ENCODE measurements around the gene PIK3R6.

PIK3R6 gene

GRCh38 chr17:8879410-8879809 is 11.9 kb upstream of the PIK3R6 start:
- no peaks in the 10 kb centered on the region for H3K36me3 ChIP-seq (ENCODE audit: insufficient read depth, low read length)
- H3K27me3 ChIP-seq (ENCODE audit: insufficient read depth, low read length) = no peaks in the 10 kb centered on the region; the same call in 1 of the 2 replicates

DNA sequence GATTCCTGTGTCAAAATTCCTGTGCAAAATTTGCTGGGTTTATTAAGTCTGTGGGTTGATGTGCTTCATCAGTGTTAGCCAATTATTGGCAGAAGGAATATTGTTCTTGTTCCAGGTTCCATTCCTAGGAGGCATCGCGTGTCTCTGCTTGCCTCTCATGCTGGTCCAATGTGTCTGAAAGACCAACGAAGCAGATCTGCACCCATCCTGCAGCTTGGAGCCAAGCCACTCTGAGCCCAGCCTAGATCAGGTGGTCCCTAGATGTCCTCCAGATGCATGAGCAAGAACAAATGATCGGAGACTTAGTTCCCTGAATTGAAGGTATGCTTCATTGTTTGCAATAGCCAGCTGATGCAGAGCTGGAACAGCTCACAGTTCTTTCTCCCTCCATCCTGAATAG is 10.5 kb upstream of the PIK3R6 start:
- Histone ChIP-seq H2AFZ (ENCODE audit: low read length) (no peak overlapping the region), H3K36me3 (ENCODE audit: insufficient read depth, low read length) (no peaks in the 10 kb centered on the region)

More at GRCh38 chr17:8879410-8879809, 11.9 kb upstream of the PIK3R6 start:
- H3K79me2 ChIP-seq (ENCODE audit: insufficient read depth, low read length) = no peaks in the 10 kb centered on the region
- no peak overlapping the region for H3K4me3 ChIP-seq (ENCODE audit: low read depth, low read length, poor library complexity, severe bottlenecking)
- no peak overlapping the region for H2AFZ ChIP-seq (ENCODE audit: low read length)
- H3K9me2 ChIP-seq (ENCODE audit: low read depth, low read length) = no peaks in the 10 kb centered on the region
- no peaks in the 10 kb centered on the region for H3K4me1 ChIP-seq (ENCODE audit: insufficient read depth, low read length, severe bottlenecking)
- no peak overlapping the region for H3K27ac ChIP-seq (ENCODE audit: low read depth, low read length, poor library complexity, severe bottlenecking)
- no peaks in the 10 kb centered on the region for H4K20me1 ChIP-seq (ENCODE audit: insufficient read depth, low read length)
- no peaks in the 10 kb centered on the region for H3F3A ChIP-seq (ENCODE audit: insufficient read depth, low read length)
- no peaks in the 10 kb centered on the region for H3K9me3 ChIP-seq (ENCODE audit: low read length)
- TF ChIP-seq CTCF (IDR thresholded peaks at IDR 0.05; ENCODE audit: low read length) = no peak
- TF ChIP-seq EZH2 (IDR thresholded peaks at IDR 0.05; ENCODE audit: borderline replicate concordance, low read length) = no peak
- H3K4me2 ChIP-seq (ENCODE audit: low read length) = no peak overlapping the region
- H3K9ac ChIP-seq (ENCODE audit: low read length) = no peak overlapping the region

DNA sequence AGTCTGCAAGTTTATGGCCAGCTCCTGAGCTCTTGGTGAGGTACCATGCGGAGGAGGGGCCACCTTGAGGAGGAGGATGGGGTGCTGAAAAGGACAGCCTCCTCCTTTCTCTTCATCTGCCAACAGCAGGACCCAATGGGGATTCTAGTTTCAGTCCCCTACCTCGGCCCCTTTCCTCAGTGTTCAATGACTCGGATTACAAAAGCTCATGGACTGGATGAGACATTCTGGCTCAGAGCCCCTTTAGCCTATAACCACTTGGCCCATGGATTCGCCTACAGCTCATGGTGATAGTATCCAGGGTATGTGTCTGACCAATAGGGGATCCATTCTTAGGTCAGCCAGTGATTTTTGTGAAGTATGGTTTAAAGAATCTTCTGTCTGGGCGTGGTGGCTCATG is 8.5 kb upstream of the PIK3R6 start:
- no peak overlapping the region for H2AFZ ChIP-seq (ENCODE audit: low read length)
- H3K79me2 ChIP-seq (ENCODE audit: insufficient read depth, low read length) = no peaks in the 10 kb centered on the region
- H3K4me2 ChIP-seq (ENCODE audit: low read length) = no peak overlapping the region

More for the DNA sequence above, 10.5 kb upstream of the PIK3R6 start:
- TF ChIP-seq CTCF (IDR thresholded peaks at IDR 0.05; ENCODE audit: low read length) = no peak
- no peak for TF ChIP-seq EZH2 (IDR thresholded peaks at IDR 0.05; ENCODE audit: borderline replicate concordance, low read length)
- Histone ChIP-seq H3K9me3 (ENCODE audit: low read length) (no peaks in the 10 kb centered on the region), H3K4me3 (ENCODE audit: low read depth, low read length, poor library complexity, severe bottlenecking) (no peak overlapping the region), H3K9ac (ENCODE audit: low read length) (no peak overlapping the region), H3K4me1 (ENCODE audit: insufficient read depth, low read length, severe bottlenecking) (no peaks in the 10 kb centered on the region), H3K27ac (ENCODE audit: low read depth, low read length, poor library complexity, severe bottlenecking) (no peak overlapping the region), H3K79me2 (ENCODE audit: insufficient read depth, low read length) (no peaks in the 10 kb centered on the region), H3K4me2 (ENCODE audit: low read length) (no peak overlapping the region), H3F3A (ENCODE audit: insufficient read depth, low read length) (no peaks in the 10 kb centered on the region), H3K27me3 (ENCODE audit: insufficient read depth, low read length) (no peaks in the 10 kb centered on the region; the same call in 1 of the 2 replicates), H3K9me2 (ENCODE audit: low read depth, low read length) (no peaks in the 10 kb centered on the region), H4K20me1 (ENCODE audit: insufficient read depth, low read length) (no peaks in the 10 kb centered on the region)

More for the DNA sequence above, 8.5 kb upstream of the PIK3R6 start:
- H3K4me3 ChIP-seq (ENCODE audit: low read depth, low read length, poor library complexity, severe bottlenecking) = no peak overlapping the region
- H3K36me3 ChIP-seq (ENCODE audit: insufficient read depth, low read length) = no peaks in the 10 kb centered on the region
- no peak overlapping the region for H3K9ac ChIP-seq (ENCODE audit: low read length)
- H3F3A ChIP-seq (ENCODE audit: insufficient read depth, low read length) = no peaks in the 10 kb centered on the region
- no peaks in the 10 kb centered on the region for H3K9me2 ChIP-seq (ENCODE audit: low read depth, low read length)
- no peaks in the 10 kb centered on the region for H3K9me3 ChIP-seq (ENCODE audit: low read length)
- no peaks in the 10 kb centered on the region for H3K4me1 ChIP-seq (ENCODE audit: insufficient read depth, low read length, severe bottlenecking)
- H4K20me1 ChIP-seq (ENCODE audit: insufficient read depth, low read length) = no peaks in the 10 kb centered on the region
- no peaks in the 10 kb centered on the region; the same call in 1 of the 2 replicates for H3K27me3 ChIP-seq (ENCODE audit: insufficient read depth, low read length)
- TF ChIP-seq EZH2 (IDR thresholded peaks at IDR 0.05; ENCODE audit: borderline replicate concordance, low read length) = no peak
- TF ChIP-seq CTCF (IDR thresholded peaks at IDR 0.05; ENCODE audit: low read length) = no peak
- no peak overlapping the region for H3K27ac ChIP-seq (ENCODE audit: low read depth, low read length, poor library complexity, severe bottlenecking)

All from OCI-LY1 (cell line).